Measurements from ENCODE around the gene TSPYL1. TPM values are rescaled to one million over a fixed set of nuclear protein-coding genes. Genes with fewer than 3 reads are reported as not detected.

Gene TSPYL1
- total and polyA plus RNA-seq, 2 experiments from 2014 or later = 71.5 to 89.1 TPM

DNA sequence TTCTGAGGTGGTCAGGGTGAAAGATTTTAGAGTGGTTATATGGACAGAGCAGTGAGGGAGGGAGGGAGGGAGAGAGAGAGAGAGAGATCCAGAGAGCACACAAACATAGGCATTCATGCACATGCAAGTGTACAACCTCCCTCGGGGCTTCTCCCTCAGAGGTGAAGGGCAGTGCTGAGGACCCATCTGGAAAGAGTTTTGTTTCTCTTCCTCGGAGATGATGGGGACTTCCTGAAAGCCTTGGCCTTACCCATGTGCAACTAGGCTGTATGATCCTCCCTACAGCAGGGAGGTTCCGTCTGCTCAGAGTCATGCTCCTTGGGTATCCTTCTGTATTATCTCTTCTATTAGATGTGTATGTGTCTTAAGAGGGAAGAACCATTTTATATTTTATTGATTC, 21.4 kb upstream of the TSPYL1 start:
- Histone ChIP-seq H3K4me2 (ENCODE audit: unreplicated experiment) (no peak overlapping the region), H3K4me1 (ENCODE audit: insufficient read depth) (no peaks in the 10 kb centered on the region), H3K9ac (no peak overlapping the region), H3K36me3 (ENCODE audit: low read depth) (no peaks in the 10 kb centered on the region), H3K9me2 (ENCODE audit: insufficient read depth) (no peaks in the 10 kb centered on the region), H2AFZ (no peak overlapping the region), H3K4me3 (no peak overlapping the region), H4K20me1 (ENCODE audit: insufficient read depth) (no peaks in the 10 kb centered on the region), H3K79me2 (ENCODE audit: insufficient read depth) (no peaks in the 10 kb centered on the region), H3F3A (ENCODE audit: insufficient read depth) (no peaks in the 10 kb centered on the region), H3K9me3 (ENCODE audit: low read depth) (no peaks in the 10 kb centered on the region), H3K27ac (no peak overlapping the region), H3K27me3 (replicated peaks; ENCODE audit: insufficient read depth) (no peaks in the 10 kb centered on the region)
- no peak for DNase-seq
- TF ChIP-seq EZH2phosphoT487 (IDR thresholded peaks at IDR 0.05; ENCODE audit: insufficient read depth, low read depth) (no peak), EZH2 (IDR thresholded peaks at IDR 0.05; ENCODE audit: insufficient read depth, poor library complexity, severe bottlenecking) (no peak)
- 82 to 89% methylated on average over 3 of the region's 3 CpGs for WGBS, 2 experiments (ENCODE audit: low coverage in 1 of 2, low lambda C conversion rate in 2 of 2, missing lambda C conversion rate in 2 of 2)
- in situ Hi-C loops (cut with MboI) = no loop called here

DNA sequence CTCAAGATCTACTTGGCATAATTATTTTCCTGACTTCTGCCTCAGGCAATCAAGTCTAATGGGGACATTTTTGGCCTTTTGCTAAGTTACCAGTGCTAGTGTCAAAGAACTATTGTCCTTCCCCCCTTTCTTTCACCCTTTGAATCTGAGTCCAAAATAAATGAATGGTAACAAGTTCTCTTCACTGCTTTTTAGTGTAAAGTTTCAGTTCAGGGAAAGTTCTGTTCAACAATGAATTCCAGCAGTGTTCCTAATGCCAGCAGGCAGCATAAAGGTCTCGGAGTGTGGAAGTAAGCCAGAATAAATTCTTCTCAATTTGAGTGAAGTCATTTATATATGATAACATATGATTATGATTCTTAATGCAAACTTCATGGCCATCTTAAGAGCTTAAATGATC, 20.8 kb upstream of the TSPYL1 start:
- Histone ChIP-seq H3K4me2 (ENCODE audit: unreplicated experiment) (no peak overlapping the region), H4K20me1 (ENCODE audit: insufficient read depth) (no peaks in the 10 kb centered on the region), H3F3A (ENCODE audit: insufficient read depth) (no peaks in the 10 kb centered on the region), H2AFZ (no peak overlapping the region), H3K79me2 (ENCODE audit: insufficient read depth) (no peaks in the 10 kb centered on the region), H3K9me3 (ENCODE audit: low read depth) (no peaks in the 10 kb centered on the region), H3K27ac (no peak overlapping the region), H3K9ac (no peak overlapping the region), H3K9me2 (ENCODE audit: insufficient read depth) (no peaks in the 10 kb centered on the region), H3K4me1 (ENCODE audit: insufficient read depth) (no peaks in the 10 kb centered on the region), H3K36me3 (ENCODE audit: low read depth) (no peaks in the 10 kb centered on the region), H3K27me3 (replicated peaks; ENCODE audit: insufficient read depth) (no peaks in the 10 kb centered on the region), H3K4me3 (no peak overlapping the region)
- no peak for DNase-seq
- TF ChIP-seq EZH2phosphoT487 (IDR thresholded peaks at IDR 0.05; ENCODE audit: insufficient read depth, low read depth) (no peak), EZH2 (IDR thresholded peaks at IDR 0.05; ENCODE audit: insufficient read depth, poor library complexity, severe bottlenecking) (no peak)
- 88 to 96% methylated on average over 1 of the region's 1 CpG for WGBS, 2 experiments (ENCODE audit: low coverage in 1 of 2, low lambda C conversion rate in 2 of 2, missing lambda C conversion rate in 2 of 2)
- in situ Hi-C loops (cut with MboI) = no loop called here

DNA sequence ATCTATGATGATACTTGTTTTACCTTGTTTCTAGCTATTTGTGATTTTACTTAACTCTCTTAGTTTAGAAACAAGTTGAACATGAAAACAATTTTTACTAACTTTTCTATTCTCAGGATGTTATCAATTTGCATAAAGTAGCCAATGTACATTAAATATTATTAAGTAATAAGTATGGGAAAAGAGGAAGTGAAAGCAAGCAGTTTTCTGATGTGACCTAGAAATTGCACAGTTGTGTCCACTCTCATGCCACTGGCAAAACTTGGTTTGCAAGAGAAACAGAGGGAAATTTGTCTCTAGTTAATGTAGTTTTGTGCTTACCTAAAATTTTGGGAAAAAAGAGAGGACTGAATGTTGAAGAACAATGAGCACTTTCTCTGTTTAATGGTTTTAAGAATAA, 19.2 kb upstream of the TSPYL1 start:
- DNase-seq = no peak
- no peaks in the 10 kb centered on the region for H3F3A ChIP-seq (ENCODE audit: insufficient read depth)
- no peaks in the 10 kb centered on the region for H3K9me2 ChIP-seq (ENCODE audit: insufficient read depth)
- no peaks in the 10 kb centered on the region for H3K36me3 ChIP-seq (ENCODE audit: low read depth)
- no peaks in the 10 kb centered on the region for H3K4me1 ChIP-seq (ENCODE audit: insufficient read depth)
- H3K9me3 ChIP-seq (ENCODE audit: low read depth) = no peaks in the 10 kb centered on the region
- H4K20me1 ChIP-seq (ENCODE audit: insufficient read depth) = no peaks in the 10 kb centered on the region
- no peaks in the 10 kb centered on the region for H3K79me2 ChIP-seq (ENCODE audit: insufficient read depth)
- no peaks in the 10 kb centered on the region for H3K27me3 ChIP-seq (replicated peaks; ENCODE audit: insufficient read depth)
- no peak for TF ChIP-seq EZH2 (IDR thresholded peaks at IDR 0.05; ENCODE audit: insufficient read depth, poor library complexity, severe bottlenecking)
- no peak for TF ChIP-seq EZH2phosphoT487 (IDR thresholded peaks at IDR 0.05; ENCODE audit: insufficient read depth, low read depth)
- in situ Hi-C loops (cut with MboI) = no loop called here
- no peak overlapping the region for H3K27ac ChIP-seq
- no peak overlapping the region for H3K4me3 ChIP-seq
- no peak overlapping the region for H3K9ac ChIP-seq
- no peak overlapping the region for H3K4me2 ChIP-seq (ENCODE audit: unreplicated experiment)
- no peak overlapping the region for H2AFZ ChIP-seq

DNA sequence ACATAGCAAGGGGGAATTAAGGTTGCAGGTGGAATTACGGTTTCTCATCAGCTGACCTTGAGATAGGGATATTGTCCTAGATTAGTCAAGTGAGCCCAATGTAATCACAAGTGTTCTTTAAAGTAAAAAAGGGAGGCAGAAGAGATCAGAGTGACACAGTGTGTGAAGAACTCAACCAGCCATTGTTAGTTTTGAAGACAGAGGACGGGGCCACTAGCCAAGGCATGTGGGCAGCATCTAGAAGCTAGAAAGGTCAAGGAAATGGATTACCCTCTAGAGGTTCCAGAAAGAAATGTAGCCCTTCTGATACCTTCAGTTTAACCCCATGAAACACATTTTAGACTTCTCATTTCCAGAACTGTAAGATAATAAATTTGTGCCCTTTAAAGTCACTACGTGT, 18.5 kb upstream of the TSPYL1 start:
- TF ChIP-seq EZH2phosphoT487 (IDR thresholded peaks at IDR 0.05; ENCODE audit: insufficient read depth, low read depth) = no peak
- in situ Hi-C loops (cut with MboI) = no loop called here
- DNase-seq = no peak
- Histone ChIP-seq H2AFZ (no peak overlapping the region), H3K4me2 (ENCODE audit: unreplicated experiment) (no peak overlapping the region), H3F3A (ENCODE audit: insufficient read depth) (no peaks in the 10 kb centered on the region), H4K20me1 (ENCODE audit: insufficient read depth) (no peaks in the 10 kb centered on the region), H3K9ac (no peak overlapping the region), H3K4me1 (ENCODE audit: insufficient read depth) (no peaks in the 10 kb centered on the region), H3K9me3 (ENCODE audit: low read depth) (no peaks in the 10 kb centered on the region), H3K27ac (no peak overlapping the region), H3K79me2 (ENCODE audit: insufficient read depth) (no peaks in the 10 kb centered on the region), H3K9me2 (ENCODE audit: insufficient read depth) (no peaks in the 10 kb centered on the region), H3K4me3 (no peak overlapping the region), H3K36me3 (ENCODE audit: low read depth) (no peaks in the 10 kb centered on the region), H3K27me3 (replicated peaks; ENCODE audit: insufficient read depth) (no peaks in the 10 kb centered on the region)
- 89 to 91% methylated on average over 3 of the region's 3 CpGs for WGBS, 2 experiments (ENCODE audit: low coverage in 1 of 2, low lambda C conversion rate in 2 of 2, missing lambda C conversion rate in 2 of 2)

DNA sequence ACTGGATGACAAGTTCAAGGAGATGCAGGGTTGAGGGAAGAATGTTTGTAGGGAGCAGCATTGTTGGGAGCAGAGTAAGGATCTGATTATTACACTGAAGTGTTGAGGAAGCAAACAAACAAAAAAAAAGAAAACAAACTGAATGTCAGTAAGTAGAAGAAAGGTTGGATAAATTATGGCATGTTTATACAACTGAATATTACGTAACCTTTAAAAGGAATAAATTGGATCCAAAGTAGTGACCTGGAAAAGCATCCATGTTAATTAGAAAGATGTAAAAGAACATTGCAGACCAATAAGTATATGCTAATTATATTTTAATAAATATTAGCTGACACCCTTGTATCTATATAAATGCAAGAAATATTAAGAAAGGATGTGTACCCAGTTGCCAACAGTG, 12.8 kb upstream of the TSPYL1 start:
- Histone ChIP-seq H3K9me3 (ENCODE audit: low read depth) (no peaks in the 10 kb centered on the region), H4K20me1 (ENCODE audit: insufficient read depth) (no peaks in the 10 kb centered on the region), H3K4me1 (ENCODE audit: insufficient read depth) (peaks cover 5% of the 10 kb centered on the region; the same call in 1 of the 2 replicates), H3K4me2 (ENCODE audit: unreplicated experiment) (no peak overlapping the region), H2AFZ (no peak overlapping the region), H3K9ac (no peak overlapping the region), H3K9me2 (ENCODE audit: insufficient read depth) (no peaks in the 10 kb centered on the region), H3K4me3 (no peak overlapping the region), H3K27me3 (replicated peaks; ENCODE audit: insufficient read depth) (no peaks in the 10 kb centered on the region), H3K27ac (no peak overlapping the region), H3F3A (ENCODE audit: insufficient read depth) (no peaks in the 10 kb centered on the region), H3K36me3 (ENCODE audit: low read depth) (no peaks in the 10 kb centered on the region), H3K79me2 (ENCODE audit: insufficient read depth) (no peaks in the 10 kb centered on the region)
- no peak for DNase-seq
- TF ChIP-seq EZH2 (IDR thresholded peaks at IDR 0.05; ENCODE audit: insufficient read depth, poor library complexity, severe bottlenecking) (no peak), EZH2phosphoT487 (IDR thresholded peaks at IDR 0.05; ENCODE audit: insufficient read depth, low read depth) (no peak)
- in situ Hi-C loops (cut with MboI) = no loop called here
- 95 to 100% methylated on average over 1 of the region's 1 CpG for WGBS, 2 experiments (ENCODE audit: low coverage in 1 of 2, low lambda C conversion rate in 2 of 2, missing lambda C conversion rate in 2 of 2)
